NCI-H2107 treated with DMSO at 0.1 percent for 48 hours (cell line): ENCODE measurements around the gene SPRN.
A peak's percentile ranks its signal among the peaks of the same experiment; 100 is the strongest.
"Not testable (repeated sequence)": the region's sequence is repeated elsewhere in the genome, so short reads cannot be mapped to it uniquely, and the experiment has no call there.

Experiments
- DNase-seq: peaks from one replicate; lab custom pipeline; 2025; ENCODE audit not compliant: unreplicated experiment; lab: John Stamatoyannopoulos, UW

Gene SPRN

GRCh38 chr10:133388973-133389818 is 35.2 kb downstream of the SPRN start:
- DNase-seq: no peak

GRCh38 chr10:133388236-133388972 is 36.0 kb downstream of the SPRN start:
- DNase-seq: no peak

GRCh38 chr10:133386951-133387350 is 37.5 kb downstream of the SPRN start:
- not testable (repeated sequence) for DNase-seq

GRCh38 chr10:133385214-133385613 is 39.2 kb downstream of the SPRN start:
- no peak for DNase-seq

- DNase-seq: no peak
Measured at GRCh38 chr10:133384071-133384470, 40.4 kb downstream of the SPRN start.

GRCh38 chr10:133383551-133383950 is 40.9 kb downstream of the SPRN start:
- no peak for DNase-seq

GRCh38 chr10:133381036-133381435 is 43.4 kb downstream of the SPRN start:
- no peak for DNase-seq

GRCh38 chr10:133379801-133380666 is 44.4 kb downstream of the SPRN start:
- no peak for DNase-seq

- no peak for DNase-seq
Measured at GRCh38 chr10:133379152-133379800, 45.1 kb downstream of the SPRN start, which contains the start of gene PAOX. Gene PAOX (plus strand): TSS chr10:133379262. CDS start chr10:133379317, 55 bp downstream.

- DNase-seq: no peak
Measured at GRCh38 chr10:133378251-133379096, 46.0 kb downstream of the SPRN start.

GRCh38 chr10:133377818-133378250 is 46.6 kb downstream of the SPRN start:
- DNase-seq: no peak

GRCh38 chr10:133377025-133377817 is 47.2 kb downstream of the SPRN start:
- no peak for DNase-seq

GRCh38 chr10:133376183-133376582 is 48.2 kb downstream of the SPRN start:
- not testable (repeated sequence) for DNase-seq

- no peak for DNase-seq
Measured at GRCh38 chr10:133375357-133376115, 48.9 kb downstream of the SPRN start.

- DNase-seq: peak; percentile 36
Measured at GRCh38 chr10:133373174-133374090, 51.0 kb downstream of the SPRN start, which contains the start of gene ECHS1. Gene ECHS1 (minus strand): TSS chr10:133373354. CDS start chr10:133373333, 21 bp downstream.

GRCh38 chr10:133372507-133372906 is 51.9 kb downstream of the SPRN start:
- DNase-seq: no peak
